SK-N-SH treated with all-trans-retinoic acid at 6 μM for 48 hours (cell line): Measurements from ENCODE around the gene CEP63.

Source experiments
- RARB ChIP-seq: fragments of 250-450 bp; sonication (Bioruptor Pico); IDR thresholded peaks from 2 replicates; pipeline ENCODE4 v1.8.0; 2021; ENCODE audit warnings: mild to moderate bottlenecking, moderate library complexity
- ZFP30 ChIP-seq: fragments of 450-650 bp; formaldehyde crosslinking; IDR thresholded peaks from 2 replicates; pipeline ENCODE4 v1.5.0; 2022; ENCODE audit warnings: mild to moderate bottlenecking, moderate library complexity
- ZNF8 ChIP-seq: fragments of 450-650 bp; formaldehyde crosslinking; IDR thresholded peaks from 2 replicates; pipeline ENCODE4 v1.5.0; 2020; ENCODE audit warnings: mild to moderate bottlenecking, moderate library complexity
- TF ChIP-seq, protein P1 (sequence below): fragments of 250-450 bp; sonication (Bioruptor Pico); IDR thresholded peaks from 2 replicates; pipeline ENCODE4 v1.8.0; 2020; ENCODE audit warnings: mild to moderate bottlenecking, moderate library complexity, borderline replicate concordance

DNA sequence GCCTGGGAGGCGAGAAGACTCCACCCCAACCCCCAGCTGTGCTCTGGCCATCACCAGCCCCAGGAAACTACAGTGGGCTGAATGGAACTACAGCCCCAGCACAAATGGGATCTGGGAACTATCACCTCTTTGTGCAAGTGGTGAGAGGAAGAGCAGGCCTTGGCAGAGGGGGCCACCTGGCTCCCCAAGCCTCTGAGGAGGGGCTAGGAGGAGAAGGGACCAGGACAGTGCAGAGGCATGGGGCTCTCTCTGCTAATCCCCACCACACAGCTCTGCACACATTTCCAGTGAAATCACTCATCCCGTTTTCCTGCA is 133.4 kb downstream of the CEP63 start:
- TF ChIP-seq ZNF8 (CRISPR knock-in tag) = no peak
- no peak for TF ChIP-seq RARB (CRISPR knock-in tag)
- TF ChIP-seq, protein P1, sequence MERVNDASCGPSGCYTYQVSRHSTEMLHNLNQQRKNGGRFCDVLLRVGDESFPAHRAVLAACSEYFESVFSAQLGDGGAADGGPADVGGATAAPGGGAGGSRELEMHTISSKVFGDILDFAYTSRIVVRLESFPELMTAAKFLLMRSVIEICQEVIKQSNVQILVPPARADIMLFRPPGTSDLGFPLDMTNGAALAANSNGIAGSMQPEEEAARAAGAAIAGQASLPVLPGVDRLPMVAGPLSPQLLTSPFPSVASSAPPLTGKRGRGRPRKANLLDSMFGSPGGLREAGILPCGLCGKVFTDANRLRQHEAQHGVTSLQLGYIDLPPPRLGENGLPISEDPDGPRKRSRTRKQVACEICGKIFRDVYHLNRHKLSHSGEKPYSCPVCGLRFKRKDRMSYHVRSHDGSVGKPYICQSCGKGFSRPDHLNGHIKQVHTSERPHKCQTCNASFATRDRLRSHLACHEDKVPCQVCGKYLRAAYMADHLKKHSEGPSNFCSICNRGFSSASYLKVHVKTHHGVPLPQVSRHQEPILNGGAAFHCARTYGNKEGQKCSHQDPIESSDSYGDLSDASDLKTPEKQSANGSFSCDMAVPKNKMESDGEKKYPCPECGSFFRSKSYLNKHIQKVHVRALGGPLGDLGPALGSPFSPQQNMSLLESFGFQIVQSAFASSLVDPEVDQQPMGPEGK = no peak
- TF ChIP-seq ZFP30 (CRISPR knock-in tag) = no peak
